Mammary epithelial cell (primary cell): ENCODE results near the gene RNF166.

Source experiments
- EZH2 ChIP-seq: IDR thresholded peaks from 2 replicates; pipeline ENCODE4 v1.6.1; 2012; ENCODE audit warnings: low read length, inconsistent platforms, borderline replicate concordance
- TF ChIP-seq, protein P1 (sequence below), 2 donors: IDR thresholded peaks in 1 of 2; conservative IDR thresholded peaks in 1 of 2; 2 replicates each; pipeline ENCODE4 v1.5.1; 2011 to 2012; ENCODE audit warnings: inconsistent platforms in 2 of 2, low read length in 2 of 2, mild to moderate bottlenecking in 2 of 2, control low read depth in 1 of 2, low read depth in 1 of 2; ENCODE audit not compliant: insufficient read depth in 1 of 2; ENCODE audit errors: extremely low read depth in 1 of 2

DNA sequence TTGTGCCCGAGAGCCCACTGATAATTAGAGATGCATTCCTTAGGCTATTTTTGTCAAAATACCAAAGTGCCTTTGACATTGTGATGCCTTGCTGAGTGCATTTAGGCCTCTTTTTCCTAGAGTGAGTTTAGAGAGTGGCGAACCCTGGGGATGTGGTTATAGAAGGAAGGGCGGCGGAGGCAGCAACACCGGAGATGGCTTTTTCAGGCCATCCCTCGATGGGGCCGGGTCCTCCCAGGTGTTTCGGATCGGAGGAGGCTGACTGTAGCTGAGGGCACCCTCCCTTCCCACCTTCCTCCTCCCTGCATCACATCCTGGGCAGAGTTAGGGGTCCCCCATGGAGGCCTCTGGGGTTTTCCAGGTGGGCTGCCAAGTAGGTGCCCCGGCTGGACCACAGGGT, 13.3 kb downstream of the RNF166 start:
- TF ChIP-seq, protein P1, sequence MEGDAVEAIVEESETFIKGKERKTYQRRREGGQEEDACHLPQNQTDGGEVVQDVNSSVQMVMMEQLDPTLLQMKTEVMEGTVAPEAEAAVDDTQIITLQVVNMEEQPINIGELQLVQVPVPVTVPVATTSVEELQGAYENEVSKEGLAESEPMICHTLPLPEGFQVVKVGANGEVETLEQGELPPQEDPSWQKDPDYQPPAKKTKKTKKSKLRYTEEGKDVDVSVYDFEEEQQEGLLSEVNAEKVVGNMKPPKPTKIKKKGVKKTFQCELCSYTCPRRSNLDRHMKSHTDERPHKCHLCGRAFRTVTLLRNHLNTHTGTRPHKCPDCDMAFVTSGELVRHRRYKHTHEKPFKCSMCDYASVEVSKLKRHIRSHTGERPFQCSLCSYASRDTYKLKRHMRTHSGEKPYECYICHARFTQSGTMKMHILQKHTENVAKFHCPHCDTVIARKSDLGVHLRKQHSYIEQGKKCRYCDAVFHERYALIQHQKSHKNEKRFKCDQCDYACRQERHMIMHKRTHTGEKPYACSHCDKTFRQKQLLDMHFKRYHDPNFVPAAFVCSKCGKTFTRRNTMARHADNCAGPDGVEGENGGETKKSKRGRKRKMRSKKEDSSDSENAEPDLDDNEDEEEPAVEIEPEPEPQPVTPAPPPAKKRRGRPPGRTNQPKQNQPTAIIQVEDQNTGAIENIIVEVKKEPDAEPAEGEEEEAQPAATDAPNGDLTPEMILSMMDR (conservative IDR thresholded peaks at IDR 0.05 in 1 of 2, IDR thresholded peaks at IDR 0.05 in 1 of 2; ENCODE audit: extremely low read depth in 1 of 2, insufficient read depth in 1 of 2, low read depth in 1 of 2, low read length in 2 of 2), result no peak
- no peak for TF ChIP-seq EZH2
